ENCODE results near the gene ZNF385A.

DNA sequence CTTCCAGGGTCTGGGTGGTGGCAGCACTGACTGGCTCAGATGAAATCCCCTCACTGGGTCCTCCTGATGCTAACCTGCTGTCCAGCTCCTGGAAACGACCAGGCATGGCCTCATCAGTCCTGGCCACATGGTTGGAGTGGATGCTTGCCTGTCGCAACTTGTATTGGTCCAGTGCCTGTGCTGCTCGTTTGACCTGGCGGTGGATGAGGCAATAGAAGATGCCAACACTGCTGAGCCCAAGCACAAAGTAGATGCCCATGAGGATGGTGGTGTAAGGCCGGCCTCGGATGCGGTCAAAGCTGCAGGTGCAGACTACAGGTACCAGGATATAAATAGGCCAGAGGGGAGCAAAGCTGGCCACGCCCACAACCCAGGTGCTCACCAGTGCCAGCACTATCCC lies 21.5 kb downstream of the ZNF385A start:
- TF ChIP-seq, protein P1, sequence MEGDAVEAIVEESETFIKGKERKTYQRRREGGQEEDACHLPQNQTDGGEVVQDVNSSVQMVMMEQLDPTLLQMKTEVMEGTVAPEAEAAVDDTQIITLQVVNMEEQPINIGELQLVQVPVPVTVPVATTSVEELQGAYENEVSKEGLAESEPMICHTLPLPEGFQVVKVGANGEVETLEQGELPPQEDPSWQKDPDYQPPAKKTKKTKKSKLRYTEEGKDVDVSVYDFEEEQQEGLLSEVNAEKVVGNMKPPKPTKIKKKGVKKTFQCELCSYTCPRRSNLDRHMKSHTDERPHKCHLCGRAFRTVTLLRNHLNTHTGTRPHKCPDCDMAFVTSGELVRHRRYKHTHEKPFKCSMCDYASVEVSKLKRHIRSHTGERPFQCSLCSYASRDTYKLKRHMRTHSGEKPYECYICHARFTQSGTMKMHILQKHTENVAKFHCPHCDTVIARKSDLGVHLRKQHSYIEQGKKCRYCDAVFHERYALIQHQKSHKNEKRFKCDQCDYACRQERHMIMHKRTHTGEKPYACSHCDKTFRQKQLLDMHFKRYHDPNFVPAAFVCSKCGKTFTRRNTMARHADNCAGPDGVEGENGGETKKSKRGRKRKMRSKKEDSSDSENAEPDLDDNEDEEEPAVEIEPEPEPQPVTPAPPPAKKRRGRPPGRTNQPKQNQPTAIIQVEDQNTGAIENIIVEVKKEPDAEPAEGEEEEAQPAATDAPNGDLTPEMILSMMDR (IDR thresholded peaks at IDR 0.05) = no peak
- no peak for TF ChIP-seq POLR2A (IDR thresholded peaks at IDR 0.05)
- no peak for TF ChIP-seq EP300 (IDR thresholded peaks at IDR 0.05)
